Mucosa of rectum (tissue), 2 donors: Measurements from ENCODE around the gene AFAP1L2.

Source experiments
- H3K27ac ChIP-seq, 2 donors: one replicate each; pipeline ENCODE4 v1.7.0; 2013; ENCODE audit warnings: inconsistent platforms in 2 of 2, low read depth in 2 of 2, low read length in 2 of 2
- H3K27me3 ChIP-seq, 2 donors: one replicate each; pipeline ENCODE4 v1.7.0; 2013; ENCODE audit warnings: low read length in 2 of 2; ENCODE audit not compliant: control insufficient read depth in 2 of 2, insufficient read depth in 2 of 2
- H3K36me3 ChIP-seq, 2 donors: one replicate each; pipeline ENCODE4 v1.7.0; 2013; ENCODE audit warnings: low read length in 2 of 2; ENCODE audit not compliant: control insufficient read depth in 2 of 2, insufficient read depth in 2 of 2
- H3K4me1 ChIP-seq, 2 donors: one replicate each; pipeline ENCODE4 v1.7.0; 2013; ENCODE audit warnings: low read length in 2 of 2, mild to moderate bottlenecking in 1 of 2; ENCODE audit not compliant: control insufficient read depth in 2 of 2, insufficient read depth in 2 of 2
- H3K4me3 ChIP-seq, 2 donors: one replicate each; pipeline ENCODE4 v1.7.0; 2013; ENCODE audit warnings: low read length in 2 of 2
- H3K9ac ChIP-seq, 2 donors: one replicate each; pipeline ENCODE4 v1.7.0; 2013; ENCODE audit warnings: low read length in 2 of 2, low read depth in 1 of 2, mild to moderate bottlenecking in 1 of 2
- H3K9me3 ChIP-seq, 2 donors: one replicate each; pipeline ENCODE4 v1.7.0; 2013; ENCODE audit warnings: low read length in 2 of 2; ENCODE audit not compliant: control insufficient read depth in 2 of 2
- donor health status: healthy.
- donor health status: Normal muscosa, but diverticular disease.

AFAP1L2 gene

DNA sequence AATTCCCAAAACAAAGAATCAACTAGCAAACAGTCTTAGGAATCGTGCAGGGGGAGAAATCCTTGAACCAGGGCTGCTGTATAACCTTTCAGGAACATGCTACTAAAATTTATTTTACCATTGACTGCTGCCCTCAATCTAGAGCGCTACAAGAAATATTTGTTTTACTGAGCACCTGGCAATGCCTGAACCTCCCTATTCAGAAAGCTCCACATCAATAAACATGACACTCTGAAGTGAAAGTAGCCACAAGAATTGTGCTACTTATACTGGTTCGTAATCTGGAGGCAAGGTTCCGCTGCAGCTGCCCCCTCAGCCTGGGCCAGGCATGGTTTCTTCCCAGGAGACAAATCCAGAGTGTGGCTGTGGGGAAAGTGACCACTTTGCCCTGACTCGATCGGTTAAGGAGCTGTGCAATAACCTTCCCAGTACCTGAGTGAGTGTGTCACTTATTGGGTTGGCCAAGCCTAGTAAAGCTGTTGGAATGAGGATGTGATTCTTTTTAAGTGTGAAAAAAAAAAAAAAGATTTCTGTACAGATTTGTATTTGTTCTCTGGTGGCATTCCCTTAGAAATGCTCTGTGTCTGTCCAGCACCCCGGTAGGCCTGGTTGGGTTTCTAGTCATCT lies 157.5 kb downstream of the AFAP1L2 start:
- no peaks in the 10 kb centered on the region for H3K9me3 ChIP-seq
- peak overlapping the region in 1 of 2 donors; percentile 30 for H3K9ac ChIP-seq
- H3K27me3 ChIP-seq = peaks cover 19 to 26% of the 10 kb centered on the region in 2 donors
- peak overlapping the region in 1 of 2 donors; percentile 31 for H3K27ac ChIP-seq
- H3K36me3 ChIP-seq = no peaks in the 10 kb centered on the region
- peak overlapping the region; percentile 57 to 59 for H3K4me3 ChIP-seq
- H3K4me1 ChIP-seq = peaks cover 0 to 12% of the 10 kb centered on the region in 2 donors

DNA sequence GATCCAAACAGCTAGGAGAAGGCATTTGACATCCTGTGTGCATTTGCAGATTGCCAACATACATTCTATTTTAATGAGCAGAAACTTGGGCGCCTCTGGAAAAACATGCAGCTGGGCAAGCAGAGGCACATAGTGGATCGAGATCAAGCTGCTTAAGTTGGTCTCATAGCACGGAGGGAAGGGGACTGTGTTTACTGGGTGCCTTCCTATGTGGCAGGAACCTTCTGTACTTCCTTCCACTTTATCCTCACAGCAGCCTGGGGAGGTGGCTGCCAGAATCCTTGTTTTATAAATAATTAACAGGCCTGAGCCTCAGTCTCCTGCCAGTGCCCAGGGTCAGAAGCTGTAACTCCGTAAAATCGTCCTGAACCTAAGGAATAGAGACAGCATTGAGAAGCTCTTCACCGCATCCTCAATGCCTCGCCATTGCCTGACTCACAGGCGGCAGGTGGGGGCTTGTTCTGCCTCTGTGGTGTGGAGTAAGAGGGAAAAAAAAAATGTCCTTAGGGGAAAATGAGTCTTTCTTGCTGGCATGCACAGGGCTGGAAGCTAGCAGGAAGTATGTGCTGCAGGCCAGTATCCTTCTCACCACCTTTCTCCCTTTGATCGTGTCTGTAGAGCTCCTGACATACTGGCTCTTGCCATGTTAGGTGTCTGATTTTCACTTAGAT lies 159.0 kb downstream of the AFAP1L2 start:
- Histone ChIP-seq H3K4me3 (no peak overlapping the region), H3K4me1 (peaks cover 0 to 12% of the 10 kb centered on the region in 2 donors), H3K27me3 (peaks cover 24 to 35% of the 10 kb centered on the region in 2 donors), H3K36me3 (no peaks in the 10 kb centered on the region), H3K9ac (no peak overlapping the region), H3K27ac (no peak overlapping the region), H3K9me3 (no peaks in the 10 kb centered on the region)
